GM10248 (cell line): ENCODE measurements around the gene TBX15.

Source experiments
- CTCF ChIA-PET: fragments of 300-600 bp; sonication (Branson Sonifier 250); formaldehyde crosslinking; extraction: SDS; loops from one replicate; lab custom pipeline; 2021; ENCODE audit warnings: antibody characterized with exemption; lab: Yijun Ruan, JAX
- POLR2A ChIA-PET: fragments of 350-650 bp; sonication (Branson Sonifier 250); formaldehyde crosslinking; extraction: SDS; loops from one replicate; lab custom pipeline; 2020; ENCODE audit warnings: antibody characterized with exemption; lab: Yijun Ruan, JAX
- DNase-seq: peaks from one replicate; pipeline ENCODE4 v3.0.0; 2012; ENCODE audit errors: extremely low spot score
- TF ChIP-seq, protein P1 (sequence below): IDR thresholded peaks from 2 replicates; pipeline ENCODE4 v1.5.1; 2012; ENCODE audit warnings: mild to moderate bottlenecking, low read depth; ENCODE audit errors: extremely low read depth, missing control alignments, control extremely low read depth

Gene TBX15

DNA sequence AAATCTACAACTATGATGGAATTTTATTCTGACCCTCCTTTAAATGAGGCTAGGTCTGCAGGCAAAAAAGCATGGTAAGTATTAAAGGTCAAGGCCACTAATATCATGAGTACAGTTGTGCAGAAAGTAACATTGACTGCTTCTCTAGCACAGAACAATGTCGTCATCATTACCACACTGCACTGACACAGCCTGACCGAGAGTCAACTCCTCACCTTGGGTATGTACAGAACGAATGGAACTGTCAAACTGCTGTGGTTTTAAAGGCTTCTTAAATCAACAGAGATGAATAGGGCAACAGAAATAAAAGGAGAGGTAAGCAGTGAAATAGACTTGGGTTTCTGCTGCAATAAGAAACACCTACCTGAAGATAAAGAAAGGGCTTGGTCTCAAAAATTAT, 88.8 kb downstream of the TBX15 start:
- ChIA-PET POLR2A (no interaction called here), CTCF (interaction anchor here (1.3 to 1.4 kb wide), 2 partner anchors 8 to 64 kb away, joined by 3 to 6 read pairs; no protein-coding TSS in a partner anchor)
- TF ChIP-seq, protein P1, sequence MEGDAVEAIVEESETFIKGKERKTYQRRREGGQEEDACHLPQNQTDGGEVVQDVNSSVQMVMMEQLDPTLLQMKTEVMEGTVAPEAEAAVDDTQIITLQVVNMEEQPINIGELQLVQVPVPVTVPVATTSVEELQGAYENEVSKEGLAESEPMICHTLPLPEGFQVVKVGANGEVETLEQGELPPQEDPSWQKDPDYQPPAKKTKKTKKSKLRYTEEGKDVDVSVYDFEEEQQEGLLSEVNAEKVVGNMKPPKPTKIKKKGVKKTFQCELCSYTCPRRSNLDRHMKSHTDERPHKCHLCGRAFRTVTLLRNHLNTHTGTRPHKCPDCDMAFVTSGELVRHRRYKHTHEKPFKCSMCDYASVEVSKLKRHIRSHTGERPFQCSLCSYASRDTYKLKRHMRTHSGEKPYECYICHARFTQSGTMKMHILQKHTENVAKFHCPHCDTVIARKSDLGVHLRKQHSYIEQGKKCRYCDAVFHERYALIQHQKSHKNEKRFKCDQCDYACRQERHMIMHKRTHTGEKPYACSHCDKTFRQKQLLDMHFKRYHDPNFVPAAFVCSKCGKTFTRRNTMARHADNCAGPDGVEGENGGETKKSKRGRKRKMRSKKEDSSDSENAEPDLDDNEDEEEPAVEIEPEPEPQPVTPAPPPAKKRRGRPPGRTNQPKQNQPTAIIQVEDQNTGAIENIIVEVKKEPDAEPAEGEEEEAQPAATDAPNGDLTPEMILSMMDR, result no peak
- DNase-seq, result no peak

DNA sequence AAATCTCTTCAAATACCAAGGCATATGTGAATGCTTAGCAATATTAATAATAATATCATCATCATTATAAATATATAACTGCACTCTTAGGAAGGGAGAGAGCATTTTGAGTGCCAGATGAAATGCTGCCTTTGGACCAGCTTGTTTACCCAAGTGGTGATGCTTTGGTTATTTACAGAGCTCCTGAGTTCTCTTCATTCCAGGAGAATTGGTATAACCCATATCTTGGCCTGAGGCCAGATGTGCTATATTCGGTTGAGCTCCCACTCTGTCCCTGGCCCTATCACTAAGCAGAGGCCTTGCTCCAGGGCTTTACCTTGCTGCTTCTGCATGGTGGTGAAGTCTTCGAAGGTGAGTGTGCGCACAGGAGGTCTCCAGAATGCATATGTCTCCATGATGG, 89.4 kb downstream of the TBX15 start:
- TF ChIP-seq, protein P1, result no peak
- CTCF ChIA-PET, result interaction anchor here (0.7 to 1.4 kb wide), 4 partner anchors 9 to 65 kb away, joined by 3 to 6 read pairs (median 3); no protein-coding TSS in a partner anchor
- DNase-seq, result no peak
- POLR2A ChIA-PET, result no interaction called here

DNA sequence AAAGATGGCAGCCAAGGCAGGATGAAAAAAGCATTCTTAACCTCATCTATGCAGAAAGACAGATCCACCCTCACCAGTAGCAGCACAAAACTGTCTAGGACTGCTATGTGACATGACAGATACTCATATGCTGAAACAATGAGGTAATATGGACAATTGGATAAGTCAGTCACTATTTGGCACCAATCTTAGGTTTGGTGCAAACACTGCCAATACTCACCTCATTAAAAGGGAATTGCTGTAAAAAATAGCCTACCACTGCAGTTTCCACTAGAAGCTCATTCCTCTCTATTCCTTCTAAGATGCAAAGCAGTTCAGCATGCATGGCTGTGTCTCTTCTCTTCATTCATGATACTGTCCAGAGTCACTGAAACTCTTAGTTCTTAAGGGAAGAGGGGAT, 91.7 kb downstream of the TBX15 start:
- TF ChIP-seq, protein P1, result no peak
- POLR2A ChIA-PET, result no interaction called here
- CTCF ChIA-PET, result no interaction called here
- no peak for DNase-seq

DNA sequence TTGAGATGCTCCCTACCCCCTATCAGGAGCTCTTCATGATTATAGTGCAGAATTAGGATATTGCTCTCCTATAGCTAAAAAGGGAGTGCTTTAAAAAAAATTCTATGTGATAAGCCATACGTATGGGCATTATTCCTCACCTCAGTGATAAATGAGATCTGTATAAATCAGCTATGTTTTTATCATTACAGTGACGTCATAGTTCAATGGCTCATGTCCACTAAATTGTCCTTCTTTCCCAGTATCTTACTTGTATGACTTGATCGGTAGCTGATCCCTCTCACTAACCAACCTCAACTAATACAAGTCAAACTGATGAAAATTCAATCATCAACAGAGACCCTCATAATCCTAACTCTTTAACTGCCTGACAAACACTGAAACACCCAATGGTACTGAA, 93.3 kb downstream of the TBX15 start:
- TF ChIP-seq, protein P1, result no peak
- no peak for DNase-seq
- POLR2A ChIA-PET, result no interaction called here
- CTCF ChIA-PET, result interaction anchor here (1.2 to 1.3 kb wide), 2 partner anchors 11 to 13 kb away, joined by 3 to 5 read pairs; no protein-coding TSS in a partner anchor

DNA sequence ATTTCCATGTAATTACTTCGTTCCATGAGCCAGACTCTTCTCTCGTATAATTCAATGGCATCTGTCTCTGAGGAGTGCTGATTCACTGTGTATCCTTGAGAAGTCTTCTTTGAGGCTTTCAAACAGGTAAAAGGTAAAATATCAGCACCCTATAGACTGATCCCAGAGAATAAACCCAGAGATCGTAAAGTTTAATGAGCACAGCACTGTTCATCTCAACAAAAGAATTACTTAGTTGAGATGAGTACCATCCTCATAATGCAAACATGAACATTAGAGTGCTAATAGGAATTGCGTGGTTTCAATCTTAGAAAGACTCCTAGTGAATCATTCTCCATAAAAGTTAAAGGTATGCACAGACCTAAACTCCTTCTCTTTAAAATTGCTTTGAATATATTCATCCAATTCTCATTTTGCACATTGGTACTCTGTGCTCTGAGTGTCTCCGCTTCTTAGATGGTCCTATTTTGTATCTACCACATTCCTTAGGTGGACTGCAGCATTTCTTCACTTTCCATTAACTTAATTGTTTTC, 97.2 kb downstream of the TBX15 start:
- CTCF ChIA-PET, result no interaction called here

DNA sequence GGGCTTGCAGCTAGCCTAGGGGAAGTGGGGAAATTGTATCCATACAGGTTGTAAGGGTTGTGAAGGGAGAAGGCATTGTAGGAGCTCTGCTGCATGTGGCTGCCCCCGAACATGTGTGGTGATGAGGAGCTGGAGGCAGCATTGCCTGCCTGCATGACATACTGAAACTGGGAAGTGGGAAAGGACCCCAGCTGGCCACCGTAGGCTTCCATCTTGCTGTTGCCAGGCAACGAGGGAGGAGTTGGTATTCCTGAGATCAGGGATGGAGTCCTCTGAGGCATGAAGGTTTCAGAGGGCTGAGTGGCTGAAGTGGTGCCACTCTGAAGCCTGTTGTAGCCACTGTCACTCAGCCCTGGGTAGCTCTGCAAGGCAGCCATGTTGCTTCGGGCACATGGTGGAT, 103.2 kb downstream of the TBX15 start:
- DNase-seq, result no peak
- CTCF ChIA-PET, result no interaction called here
- POLR2A ChIA-PET, result no interaction called here
- TF ChIP-seq, protein P1, result no peak

More for the DNA sequence above, 97.2 kb downstream of the TBX15 start:
- TF ChIP-seq, protein P1, result no peak
- POLR2A ChIA-PET, result no interaction called here
- DNase-seq, result no peak
